ENCODE data around the gene PIGQ.

Gene PIGQ

DNA sequence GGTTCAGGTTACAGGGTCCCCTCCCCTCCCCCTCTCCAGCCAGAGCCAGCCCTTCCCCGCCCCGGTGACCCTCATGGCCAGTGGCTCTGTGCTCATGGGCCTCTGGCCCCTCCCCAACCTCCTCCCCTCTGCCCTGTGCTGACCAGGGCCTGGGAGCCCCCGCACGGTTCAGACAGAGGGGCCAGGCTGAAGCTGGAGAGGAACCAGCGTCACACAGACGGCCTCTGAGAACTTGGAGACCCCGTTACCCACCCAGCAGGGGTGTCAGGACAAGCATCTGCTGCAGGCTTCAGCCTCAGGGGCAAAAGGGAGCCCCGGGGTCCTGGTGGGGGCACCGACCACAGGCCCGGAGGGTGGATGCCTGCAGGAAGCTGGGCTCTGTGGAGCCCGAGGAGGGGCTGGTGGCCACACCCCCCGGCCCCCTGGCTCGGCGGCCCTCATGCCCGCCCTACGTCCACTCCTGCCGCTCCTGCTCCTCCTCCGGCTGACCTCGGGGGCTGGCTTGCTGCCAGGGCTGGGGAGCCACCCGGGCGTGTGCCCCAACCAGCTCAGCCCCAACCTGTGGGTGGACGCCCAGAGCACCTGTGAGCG lies 61.1 kb downstream of the PIGQ start, which contains the start of gene WFIKKN1:
WFIKKN1 (plus strand) TSS at position 171 of the 591 bp plus-strand sequence; CDS start at position 440, 269 bp downstream.
- no peak for DNase-seq

DNA sequence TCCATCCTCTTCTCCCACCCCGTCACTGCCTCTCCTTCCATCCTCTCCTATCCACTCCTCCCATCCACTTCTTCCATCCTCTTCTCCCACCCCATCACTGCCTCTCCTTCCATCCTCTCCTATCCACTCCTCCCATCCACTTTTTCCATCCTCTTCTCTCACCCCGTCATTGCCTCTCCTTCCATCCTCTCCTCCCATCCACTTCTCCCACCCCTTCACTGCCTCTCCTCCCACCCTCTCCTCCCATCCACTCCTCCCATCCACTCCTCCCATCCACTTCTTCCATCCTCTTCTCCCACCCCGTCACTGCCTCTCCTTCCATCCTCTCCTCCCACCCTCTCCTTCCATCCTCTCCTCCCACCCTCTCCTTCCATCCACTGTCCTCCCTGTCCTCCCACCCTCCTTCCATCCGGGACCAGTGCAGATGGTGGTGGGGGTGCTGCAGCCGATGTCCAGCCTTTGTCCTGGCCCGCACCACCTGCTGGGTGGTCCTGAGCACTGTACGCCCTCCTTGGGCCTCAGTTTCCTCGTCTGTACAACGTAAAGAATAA lies 62.1 kb downstream of the PIGQ start:
- DNase-seq = no peak

DNA sequence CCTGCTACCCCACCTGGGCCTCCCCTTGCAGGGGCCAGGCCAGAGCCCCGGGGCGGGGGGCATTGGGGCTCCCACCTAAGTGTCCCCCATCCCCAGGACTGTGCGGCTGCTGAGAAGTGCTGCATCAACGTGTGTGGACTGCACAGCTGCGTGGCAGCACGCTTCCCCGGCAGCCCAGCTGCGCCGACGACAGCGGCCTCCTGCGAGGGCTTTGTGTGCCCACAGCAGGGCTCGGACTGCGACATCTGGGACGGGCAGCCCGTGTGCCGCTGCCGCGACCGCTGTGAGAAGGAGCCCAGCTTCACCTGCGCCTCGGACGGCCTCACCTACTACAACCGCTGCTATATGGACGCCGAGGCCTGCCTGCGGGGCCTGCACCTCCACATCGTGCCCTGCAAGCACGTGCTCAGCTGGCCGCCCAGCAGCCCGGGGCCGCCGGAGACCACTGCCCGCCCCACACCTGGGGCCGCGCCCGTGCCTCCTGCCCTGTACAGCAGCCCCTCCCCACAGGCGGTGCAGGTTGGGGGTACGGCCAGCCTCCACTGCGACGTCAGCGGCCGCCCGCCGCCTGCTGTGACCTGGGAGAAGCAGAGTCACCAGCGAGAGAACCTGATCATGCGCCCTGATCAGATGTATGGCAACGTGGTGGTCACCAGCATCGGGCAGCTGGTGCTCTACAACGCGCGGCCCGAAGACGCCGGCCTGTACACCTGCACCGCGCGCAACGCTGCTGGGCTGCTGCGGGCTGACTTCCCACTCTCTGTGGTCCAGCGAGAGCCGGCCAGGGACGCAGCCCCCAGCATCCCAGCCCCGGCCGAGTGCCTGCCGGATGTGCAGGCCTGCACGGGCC lies 62.9 kb downstream of the PIGQ start:
- DNase-seq = no peak

DNA sequence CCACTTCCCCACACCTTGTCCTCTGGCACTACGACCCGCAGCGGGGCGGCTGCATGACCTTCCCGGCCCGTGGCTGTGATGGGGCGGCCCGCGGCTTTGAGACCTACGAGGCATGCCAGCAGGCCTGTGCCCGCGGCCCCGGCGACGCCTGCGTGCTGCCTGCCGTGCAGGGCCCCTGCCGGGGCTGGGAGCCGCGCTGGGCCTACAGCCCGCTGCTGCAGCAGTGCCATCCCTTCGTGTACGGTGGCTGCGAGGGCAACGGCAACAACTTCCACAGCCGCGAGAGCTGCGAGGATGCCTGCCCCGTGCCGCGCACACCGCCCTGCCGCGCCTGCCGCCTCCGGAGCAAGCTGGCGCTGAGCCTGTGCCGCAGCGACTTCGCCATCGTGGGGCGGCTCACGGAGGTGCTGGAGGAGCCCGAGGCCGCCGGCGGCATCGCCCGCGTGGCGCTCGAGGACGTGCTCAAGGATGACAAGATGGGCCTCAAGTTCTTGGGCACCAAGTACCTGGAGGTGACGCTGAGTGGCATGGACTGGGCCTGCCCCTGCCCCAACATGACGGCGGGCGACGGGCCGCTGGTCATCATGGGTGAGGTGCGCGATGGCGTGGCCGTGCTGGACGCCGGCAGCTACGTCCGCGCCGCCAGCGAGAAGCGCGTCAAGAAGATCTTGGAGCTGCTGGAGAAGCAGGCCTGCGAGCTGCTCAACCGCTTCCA lies 63.7 kb downstream of the PIGQ start:
- DNase-seq = no peak

Data from cerebellar nuclear complex (tissue), 1 donor.